ENCODE results near the gene CAMKK1.

Gene CAMKK1

DNA sequence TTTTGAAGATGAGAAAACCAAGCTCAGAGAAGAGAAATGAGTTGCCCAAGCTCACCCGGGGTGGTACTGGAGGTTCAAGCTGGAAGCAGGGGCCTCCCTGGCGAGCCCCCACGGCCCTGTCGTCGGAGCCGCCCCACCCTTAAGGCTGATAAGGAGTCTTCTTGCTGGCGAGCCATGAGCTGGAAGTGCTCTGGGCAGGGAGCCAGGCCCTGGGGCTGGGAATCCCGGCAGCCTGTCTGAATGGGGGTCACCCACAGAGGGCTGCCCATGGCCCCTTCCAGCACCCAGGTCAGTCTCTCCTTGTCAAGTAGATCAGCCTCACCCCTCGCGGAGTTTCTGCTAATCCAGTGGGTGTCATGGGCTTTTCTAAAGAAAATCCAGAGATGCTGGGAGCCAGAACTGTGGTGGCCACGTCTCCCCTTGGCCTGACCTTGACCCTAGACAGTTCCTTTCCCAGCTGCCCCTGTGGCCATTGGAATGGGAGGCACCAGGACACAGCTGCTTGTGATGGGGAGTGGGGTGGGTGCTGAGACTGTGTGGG lies 24.6 kb upstream of the CAMKK1 start:
- peak; percentile 19 for DNase-seq

- DNase-seq, result no peak
Measured at GRCh38 chr17:3916825-3917224, 24.0 kb upstream of the CAMKK1 start.

DNA sequence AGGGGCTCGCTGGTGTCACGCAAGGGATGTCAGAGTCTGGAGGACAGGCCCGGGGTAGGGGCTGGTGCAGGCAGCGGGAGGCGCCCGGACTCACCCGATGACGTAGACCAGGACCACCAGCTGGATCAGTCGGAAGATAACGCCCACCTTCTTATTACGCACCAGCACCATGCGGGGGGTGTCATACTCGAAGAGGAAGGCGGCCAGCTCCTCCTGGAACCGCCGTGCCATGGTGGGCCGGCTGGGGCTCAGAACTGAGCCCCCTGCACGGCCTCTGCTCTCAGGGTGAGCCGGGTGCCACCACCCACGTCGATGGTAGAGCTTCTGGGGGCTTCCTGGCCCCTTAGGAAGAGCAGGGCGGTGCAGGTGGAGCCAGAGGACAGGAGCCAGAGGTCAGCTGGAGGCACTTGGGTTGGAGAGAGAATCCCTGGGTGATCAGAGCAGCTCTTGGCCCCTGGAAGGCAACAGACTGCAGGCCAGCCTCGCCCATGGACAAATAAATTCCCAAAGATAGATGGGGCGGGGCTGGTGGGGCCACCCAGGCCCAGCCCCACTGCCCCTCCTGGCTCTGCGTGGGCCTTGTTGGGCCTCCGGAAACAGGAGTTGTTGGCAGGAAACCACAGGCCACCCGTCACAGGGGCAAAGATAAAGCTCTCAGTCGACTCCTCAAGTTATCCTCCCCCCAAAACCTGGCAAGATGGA lies 23.3 kb upstream of the CAMKK1 start, which contains the start of gene P2RX1:
P2RX1 (minus strand) TSS at position 471 of the 702 bp plus-strand sequence; CDS start at position 231, 240 bp downstream.
- no peak for DNase-seq

DNA sequence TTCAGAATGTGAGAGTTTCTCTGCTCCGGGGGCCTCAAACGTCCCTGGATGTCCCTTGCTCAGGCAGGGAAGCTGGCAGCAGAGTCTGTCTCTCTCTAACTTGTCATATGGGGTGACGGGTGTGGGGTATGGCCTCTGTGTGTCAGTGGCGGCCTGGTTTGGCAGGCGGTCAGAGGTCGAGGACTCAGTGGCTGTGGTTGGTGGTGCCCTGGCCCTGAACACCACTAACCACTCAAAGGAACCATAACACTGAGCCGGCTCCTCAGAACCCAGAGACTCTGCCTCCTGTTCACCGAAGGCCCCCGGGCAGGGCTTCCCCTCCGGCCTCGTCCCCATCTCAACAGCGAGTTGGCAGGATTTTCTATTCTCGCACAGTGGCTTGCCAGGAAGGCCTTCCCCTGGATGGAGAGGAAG lies 22.7 kb upstream of the CAMKK1 start:
- DNase-seq, result no peak

DNA sequence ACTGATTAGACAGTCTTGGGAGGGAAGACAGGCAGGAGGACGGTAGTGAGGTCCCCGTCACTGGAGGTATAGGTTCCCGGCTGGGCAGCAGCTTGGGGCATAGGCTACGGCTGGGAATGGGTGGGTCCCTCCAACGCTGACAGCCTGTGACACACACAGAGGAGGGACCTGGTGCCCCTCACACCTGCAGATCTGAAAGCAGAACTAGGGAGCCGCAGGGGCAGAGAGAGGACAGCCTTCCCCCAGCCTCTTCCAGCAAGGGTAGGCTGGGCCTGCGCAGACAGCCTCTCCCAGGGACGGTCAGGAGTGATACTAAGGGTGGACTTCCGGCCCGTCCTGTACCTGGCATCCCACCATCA lies 21.4 kb upstream of the CAMKK1 start:
- no peak for DNase-seq

DNA sequence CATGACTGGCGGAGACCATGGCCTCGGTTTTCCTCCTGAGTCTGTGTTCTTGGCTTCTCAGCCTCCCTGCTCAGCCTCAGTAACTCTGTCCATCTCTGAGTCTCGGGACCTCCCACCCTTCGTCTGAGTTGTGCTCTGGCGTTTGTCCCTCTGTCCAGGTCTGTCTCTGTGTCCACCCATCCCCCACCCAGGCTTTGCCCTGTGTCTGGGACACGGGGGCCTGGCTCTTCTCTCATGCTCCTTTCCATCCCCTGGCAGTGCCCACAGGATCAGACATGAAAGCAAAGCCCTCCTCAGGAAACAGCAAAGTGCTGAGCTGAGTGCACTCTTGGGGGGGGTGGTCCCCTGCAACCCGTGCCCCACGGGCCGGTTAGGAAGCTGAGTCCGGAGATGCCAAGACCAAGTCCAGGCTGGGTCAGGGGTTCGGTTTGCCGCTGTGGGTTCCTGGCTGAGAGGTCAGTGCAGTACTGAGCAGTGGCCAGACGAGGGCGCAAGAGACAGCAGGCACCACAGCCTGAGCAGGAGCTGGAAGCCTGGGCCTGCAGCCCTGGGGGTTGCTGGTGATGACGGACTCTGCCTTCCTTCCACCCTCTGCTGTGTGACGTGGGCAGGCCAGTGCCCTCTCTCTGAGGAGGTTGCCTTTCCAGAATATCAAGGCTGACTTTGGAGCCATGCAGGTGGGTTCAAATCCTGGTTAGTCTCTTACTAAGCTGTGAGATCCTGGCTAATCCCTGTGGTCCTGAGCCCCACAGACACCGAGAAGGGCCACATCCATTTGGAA lies 20.9 kb upstream of the CAMKK1 start:
- DNase-seq, result peak; percentile 74

- no peak for DNase-seq
Measured at GRCh38 chr17:3912827-3913226, 20.0 kb upstream of the CAMKK1 start.

GRCh38 chr17:3911271-3912053 lies 18.6 kb upstream of the CAMKK1 start:
- DNase-seq, result no peak

- no peak for DNase-seq
Measured at GRCh38 chr17:3910420-3911270, 17.8 kb upstream of the CAMKK1 start.

- no peak for DNase-seq
Measured at GRCh38 chr17:3909257-3909656, 16.4 kb upstream of the CAMKK1 start.

GRCh38 chr17:3907483-3908216 lies 14.8 kb upstream of the CAMKK1 start:
- no peak for DNase-seq

GRCh38 chr17:3906881-3907280 lies 14.0 kb upstream of the CAMKK1 start:
- no peak for DNase-seq

- DNase-seq, result no peak
Measured at GRCh38 chr17:3905017-3905520, 12.2 kb upstream of the CAMKK1 start.

- no peak for DNase-seq
Measured at GRCh38 chr17:3904501-3904900, 11.6 kb upstream of the CAMKK1 start.

- DNase-seq, result no peak
Measured at GRCh38 chr17:3903881-3904290, 11.0 kb upstream of the CAMKK1 start.

DNA sequence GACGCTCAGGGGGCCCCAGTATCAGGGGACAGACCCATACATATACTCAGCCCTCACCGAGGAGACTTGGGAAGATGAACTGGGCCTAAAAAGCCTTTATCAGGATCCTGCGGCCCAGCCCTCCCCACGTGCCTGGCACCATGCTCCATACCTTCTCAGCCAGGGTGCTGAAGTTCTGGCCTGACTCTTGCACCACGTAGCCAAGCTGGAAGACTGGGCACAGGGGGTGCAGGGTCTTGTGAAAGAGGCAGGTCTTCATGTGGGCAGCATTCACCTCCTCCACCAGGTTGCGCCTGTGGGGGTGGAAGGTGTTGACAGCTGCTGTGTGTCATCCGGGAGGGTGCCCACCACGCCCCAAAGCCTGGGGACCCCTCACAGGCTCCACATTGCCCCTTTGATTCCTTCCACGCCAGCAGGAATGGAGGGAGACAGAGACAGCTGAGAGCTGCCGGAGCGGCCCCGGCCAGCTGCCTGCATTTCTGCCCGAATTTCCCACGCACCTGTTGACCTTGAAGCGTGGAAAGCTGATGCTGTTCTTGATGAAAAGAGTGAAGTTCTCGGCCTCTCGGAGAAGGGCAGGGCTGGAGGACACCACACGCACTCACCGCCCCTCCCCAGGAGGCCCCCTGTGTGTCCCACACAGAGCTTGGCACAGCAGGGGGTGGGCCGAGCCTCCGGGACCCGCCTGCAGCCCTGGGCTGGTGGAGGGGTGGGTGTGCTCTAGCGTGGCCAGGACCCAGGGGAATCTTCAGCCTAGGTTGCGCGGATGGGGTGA lies 10.4 kb upstream of the CAMKK1 start:
- DNase-seq, result no peak

DNA sequence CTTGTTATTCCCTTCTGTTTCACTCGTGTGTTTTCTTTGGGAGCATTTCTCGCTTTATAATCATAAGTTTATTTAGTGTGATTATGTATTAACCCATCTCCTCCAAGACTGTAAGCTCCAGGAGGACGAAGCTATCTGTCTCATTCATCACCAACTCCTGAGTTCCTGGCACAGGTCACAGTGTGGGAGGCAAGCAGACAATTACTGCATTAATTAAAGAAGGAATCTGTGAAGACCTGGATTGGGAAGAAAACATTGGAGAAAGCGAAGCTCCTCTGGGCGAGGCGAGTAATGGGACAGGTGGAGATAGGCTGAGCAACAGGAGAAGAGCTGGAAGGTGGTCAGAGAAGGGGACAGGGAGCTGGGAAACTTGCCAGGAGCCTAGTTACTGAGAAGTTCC lies 7.8 kb upstream of the CAMKK1 start:
- DNase-seq, result no peak

GRCh38 chr17:3897731-3898130 lies 4.9 kb upstream of the CAMKK1 start:
- DNase-seq, result no peak

DNA sequence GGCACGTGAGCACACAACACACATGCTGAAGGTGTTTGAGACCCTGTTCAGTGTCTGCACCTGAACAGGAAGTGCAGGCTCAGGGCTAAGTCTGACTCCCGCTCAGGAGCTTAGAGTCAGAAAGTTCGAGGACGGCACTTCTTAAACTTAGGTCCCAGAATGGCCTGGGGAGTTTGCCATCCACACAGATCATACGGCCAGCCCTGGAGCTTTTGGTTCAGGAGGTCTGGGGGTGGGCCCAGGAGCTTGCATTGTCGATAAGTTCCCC lies 4.0 kb upstream of the CAMKK1 start:
- DNase-seq, result no peak

- no peak for DNase-seq
Measured at GRCh38 chr17:3896108-3896967, 3.5 kb upstream of the CAMKK1 start.

Data from fibroblast of upper back skin (primary cell).